Measurements from ENCODE around the gene MEI4.

DNA sequence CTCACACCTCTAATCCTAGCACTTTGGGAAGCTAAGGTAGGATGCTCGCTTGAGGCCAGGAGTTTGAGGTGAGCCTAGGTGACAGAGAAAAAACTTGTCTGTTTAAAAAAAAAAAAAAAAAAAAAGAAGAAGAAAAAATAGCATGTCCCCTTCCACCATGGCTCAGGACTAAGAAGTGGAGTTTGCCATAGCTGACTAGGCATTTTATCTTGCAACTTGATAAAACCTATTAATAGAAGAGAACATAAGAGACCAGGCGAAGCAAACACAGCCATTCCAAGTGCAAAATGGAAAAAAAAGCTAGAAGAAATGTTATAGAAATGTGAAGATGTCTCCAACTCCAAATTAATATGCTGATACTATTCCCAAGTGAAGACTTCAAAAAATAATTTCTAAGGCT, 277.5 kb downstream of the MEI4 start:
- TF ChIP-seq EGR1 (IDR thresholded peaks at IDR 0.05; ENCODE audit: borderline replicate concordance, low read depth, low read length) (no peak), SUZ12 (IDR thresholded peaks at IDR 0.05; ENCODE audit: low read length) (no peak), HDAC6 (IDR thresholded peaks at IDR 0.05; ENCODE audit: low read depth, low read length) (no peak)
- TF ChIP-seq, protein P1, sequence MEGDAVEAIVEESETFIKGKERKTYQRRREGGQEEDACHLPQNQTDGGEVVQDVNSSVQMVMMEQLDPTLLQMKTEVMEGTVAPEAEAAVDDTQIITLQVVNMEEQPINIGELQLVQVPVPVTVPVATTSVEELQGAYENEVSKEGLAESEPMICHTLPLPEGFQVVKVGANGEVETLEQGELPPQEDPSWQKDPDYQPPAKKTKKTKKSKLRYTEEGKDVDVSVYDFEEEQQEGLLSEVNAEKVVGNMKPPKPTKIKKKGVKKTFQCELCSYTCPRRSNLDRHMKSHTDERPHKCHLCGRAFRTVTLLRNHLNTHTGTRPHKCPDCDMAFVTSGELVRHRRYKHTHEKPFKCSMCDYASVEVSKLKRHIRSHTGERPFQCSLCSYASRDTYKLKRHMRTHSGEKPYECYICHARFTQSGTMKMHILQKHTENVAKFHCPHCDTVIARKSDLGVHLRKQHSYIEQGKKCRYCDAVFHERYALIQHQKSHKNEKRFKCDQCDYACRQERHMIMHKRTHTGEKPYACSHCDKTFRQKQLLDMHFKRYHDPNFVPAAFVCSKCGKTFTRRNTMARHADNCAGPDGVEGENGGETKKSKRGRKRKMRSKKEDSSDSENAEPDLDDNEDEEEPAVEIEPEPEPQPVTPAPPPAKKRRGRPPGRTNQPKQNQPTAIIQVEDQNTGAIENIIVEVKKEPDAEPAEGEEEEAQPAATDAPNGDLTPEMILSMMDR (IDR thresholded peaks at IDR 0.05; ENCODE audit: control extremely low read depth in 1 of 3, insufficient read depth in 1 of 3, low read depth in 1 of 3, low read length in 3 of 3), result no peak
- TF ChIP-seq, protein P2, sequence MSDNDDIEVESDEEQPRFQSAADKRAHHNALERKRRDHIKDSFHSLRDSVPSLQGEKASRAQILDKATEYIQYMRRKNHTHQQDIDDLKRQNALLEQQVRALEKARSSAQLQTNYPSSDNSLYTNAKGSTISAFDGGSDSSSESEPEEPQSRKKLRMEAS (IDR thresholded peaks at IDR 0.05), result no peak

All from H1 (cell line).